HG02763 (cell line): Measurements from ENCODE around the gene DIP2C.
"Not testable (repeated sequence)": the region's sequence is repeated elsewhere in the genome, so short reads cannot be mapped to it uniquely, and the experiment has no call there.

Source experiments
- ATAC-seq: cut with Tn5 transposase; IDR thresholded peaks from one replicate; pipeline ENCODE4 v1.9.1; 2021; ENCODE audit warnings: mild to moderate bottlenecking, moderate library complexity; ENCODE audit not compliant: unreplicated experiment

The DIP2C gene

GRCh38 chr10:474946-475345 is 214.5 kb downstream of the DIP2C start:
- no peak for ATAC-seq

DNA sequence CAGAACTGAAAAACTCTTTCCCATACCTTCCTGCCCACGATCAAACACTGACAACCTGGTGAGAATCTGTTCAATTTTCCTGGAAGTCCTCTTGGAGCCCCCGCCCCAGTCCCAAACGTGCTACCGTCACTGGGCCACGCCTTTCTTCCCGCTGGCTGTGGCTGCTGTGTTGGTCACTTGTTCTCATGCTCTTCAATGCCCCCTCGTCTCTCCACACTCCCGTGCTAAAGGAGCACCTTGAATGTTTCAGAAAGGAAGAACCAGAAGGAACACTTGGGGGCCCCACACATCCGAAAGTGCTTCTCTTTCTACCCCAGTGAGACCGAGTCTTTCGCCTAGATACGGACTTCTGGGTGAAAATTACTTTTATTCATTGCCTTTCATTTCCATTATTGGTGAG is 215.1 kb downstream of the DIP2C start:
- no peak for ATAC-seq

- ATAC-seq = no peak
These were observed 217.1 kb downstream of the DIP2C start for GRCh38 chr10:472241-472910.

GRCh38 chr10:470339-471003 is 219.0 kb downstream of the DIP2C start:
- ATAC-seq = no peak

DNA sequence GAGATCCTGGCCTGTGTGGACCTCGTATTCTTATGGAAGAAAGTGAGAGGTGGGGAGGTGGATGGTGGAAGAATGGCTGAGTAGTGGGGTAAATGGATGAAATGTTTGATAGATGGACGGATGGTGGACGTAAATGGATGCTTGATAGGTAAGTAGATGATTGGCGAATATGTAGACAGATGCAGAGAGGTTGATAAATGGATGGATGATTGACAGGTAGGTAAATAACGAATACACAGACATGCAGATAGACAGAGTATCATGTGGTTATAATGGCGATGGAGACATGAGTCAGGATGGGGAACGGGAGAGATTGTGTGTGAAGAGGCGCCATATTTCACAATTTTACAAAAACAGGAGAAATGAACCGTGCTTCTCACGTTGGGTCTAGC is 219.5 kb downstream of the DIP2C start:
- ATAC-seq = no peak

DNA sequence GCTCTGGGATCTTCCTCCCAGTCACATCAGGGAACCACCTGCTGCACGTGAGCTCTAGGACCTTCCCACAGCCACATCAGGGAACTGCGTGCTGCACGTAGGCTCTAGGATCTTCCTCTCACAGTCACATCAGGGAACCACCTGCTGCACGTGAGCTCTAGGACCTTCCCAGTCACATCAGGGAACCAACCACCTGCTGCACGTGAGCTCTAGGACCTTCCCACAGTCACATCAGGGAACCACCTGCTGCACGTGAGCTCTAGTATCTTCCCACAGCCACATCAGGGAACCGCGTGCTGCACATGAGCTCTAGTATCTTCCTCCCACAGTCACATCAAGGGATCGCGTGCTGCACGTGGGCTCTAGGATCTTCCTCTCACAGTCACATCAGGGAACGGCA is 229.7 kb downstream of the DIP2C start:
- ATAC-seq = no peak

GRCh38 chr10:458421-458851 is 231.0 kb downstream of the DIP2C start:
- ATAC-seq = no peak

DNA sequence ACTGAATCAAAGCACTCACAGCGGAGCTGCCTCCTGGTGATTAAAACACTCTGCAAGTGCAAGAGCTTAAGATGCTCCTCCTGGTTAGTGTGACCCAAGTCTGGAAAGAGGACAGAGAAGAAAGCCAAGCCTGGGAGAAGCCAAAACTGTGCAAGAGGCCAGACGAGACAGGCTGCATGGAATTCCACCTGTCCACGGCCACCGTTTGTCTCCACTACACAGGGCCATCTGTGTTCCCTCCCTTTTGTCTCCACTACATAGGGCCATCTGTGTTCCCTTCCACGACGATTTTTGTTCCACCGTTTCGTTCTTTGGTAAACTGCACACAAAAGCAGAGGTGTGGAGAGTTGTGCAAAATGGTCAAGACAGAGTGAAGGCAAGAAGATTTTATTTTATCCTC is 233.0 kb downstream of the DIP2C start:
- ATAC-seq = no peak

GRCh38 chr10:454860-455259 is 234.6 kb downstream of the DIP2C start:
- no peak for ATAC-seq

DNA sequence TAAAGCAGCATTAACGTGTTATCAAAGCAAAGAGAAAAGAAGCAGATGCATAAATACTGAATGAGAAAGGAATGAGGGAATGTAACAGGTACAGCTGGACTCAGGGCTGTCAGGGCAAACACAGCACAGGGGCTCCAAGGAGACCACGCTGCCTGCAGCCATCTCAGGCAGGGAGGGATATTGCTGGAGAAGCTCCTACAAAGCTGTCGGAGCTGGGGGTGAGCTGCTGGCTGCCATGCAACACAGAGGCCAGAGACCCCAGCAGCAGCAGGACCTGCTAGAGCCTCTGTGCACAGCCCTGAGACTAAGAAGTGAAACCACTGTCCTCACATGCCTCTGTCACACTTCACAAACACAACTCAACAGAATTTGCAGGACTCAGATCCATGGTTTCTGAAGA is 235.8 kb downstream of the DIP2C start:
- no peak for ATAC-seq

GRCh38 chr10:452512-453426 is 236.7 kb downstream of the DIP2C start:
- ATAC-seq = no peak

DNA sequence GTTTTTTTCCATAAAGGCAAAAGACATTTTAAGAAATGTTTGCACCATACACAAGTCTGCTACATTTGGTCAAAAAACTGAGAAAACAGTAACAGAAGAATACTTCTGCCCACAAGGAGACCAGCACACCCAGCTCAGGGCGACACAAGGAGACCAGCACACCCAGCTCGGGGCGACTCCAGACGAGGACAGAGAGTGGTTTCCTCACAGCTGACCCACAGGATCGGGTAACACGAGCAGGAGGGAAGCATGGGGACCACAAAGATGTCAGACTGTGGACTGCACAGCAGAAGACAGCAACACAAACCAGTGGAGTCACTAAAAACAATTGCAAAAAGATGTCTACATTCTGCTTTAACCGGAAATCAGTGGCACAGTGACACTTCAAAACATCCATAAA is 237.6 kb downstream of the DIP2C start:
- no peak for ATAC-seq

- ATAC-seq = peak; percentile 95
These were observed 238.4 kb downstream of the DIP2C start for GRCh38 chr10:451021-451471.

DNA sequence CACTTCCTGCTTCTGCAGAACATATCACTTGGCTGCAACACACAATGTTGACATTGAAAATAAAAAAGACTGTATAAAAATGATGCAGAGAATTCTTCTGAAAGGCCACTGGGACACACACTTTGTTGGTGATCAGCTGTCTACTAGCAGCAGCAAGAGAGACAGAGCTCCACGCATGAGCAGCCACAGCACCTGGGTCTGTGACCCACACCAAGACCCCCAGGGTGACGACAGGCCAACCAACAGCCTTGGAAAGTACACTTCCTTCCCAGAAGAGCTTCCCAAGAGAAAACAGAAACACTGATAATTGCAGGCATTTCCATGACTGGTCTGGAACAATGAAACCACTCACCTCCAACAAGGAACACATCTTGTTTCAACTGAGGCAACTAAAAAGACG is 239.0 kb downstream of the DIP2C start:
- ATAC-seq = no peak

GRCh38 chr10:449331-449730 is 240.1 kb downstream of the DIP2C start:
- ATAC-seq = not testable (repeated sequence)

- no peak for ATAC-seq
These were observed 246.0 kb downstream of the DIP2C start for GRCh38 chr10:443459-443858.

DNA sequence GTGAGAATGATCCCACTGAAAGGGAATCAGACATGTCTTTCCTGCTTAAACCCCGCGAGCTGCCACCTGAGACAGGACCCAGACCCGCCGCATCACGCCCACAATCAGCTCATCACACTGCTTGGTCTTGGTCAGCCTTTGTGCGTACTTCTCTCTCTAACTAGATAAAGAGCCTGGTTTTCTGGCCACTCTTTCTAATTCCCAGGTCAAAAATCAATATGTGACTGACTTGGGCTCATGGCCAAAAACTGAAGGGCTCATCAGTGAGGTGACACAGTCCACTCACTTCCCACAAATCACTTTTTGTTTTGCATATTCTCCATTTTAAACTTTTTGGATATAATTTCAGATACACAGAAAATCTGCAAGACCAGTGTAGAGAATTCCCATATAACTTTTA is 247.3 kb downstream of the DIP2C start:
- ATAC-seq = no peak

DNA sequence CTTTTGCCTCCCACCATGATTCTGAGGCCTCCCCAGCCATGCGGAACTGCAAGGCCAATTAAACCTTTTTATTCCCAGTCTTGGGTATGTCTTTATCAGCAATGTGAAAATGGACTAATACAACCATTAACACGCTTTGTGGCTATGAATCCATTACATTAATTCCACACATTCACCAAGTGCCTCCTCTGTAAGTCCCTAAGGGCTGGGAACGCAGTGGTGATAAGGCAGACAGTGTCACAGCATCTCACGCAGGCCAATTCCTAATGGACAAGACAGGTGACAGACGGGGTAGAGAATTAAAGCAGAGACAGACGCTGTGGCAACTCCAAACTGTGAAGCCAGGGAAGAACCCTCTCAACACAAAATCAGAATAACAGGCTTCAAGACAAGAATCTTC is 247.8 kb downstream of the DIP2C start:
- no peak for ATAC-seq

DNA sequence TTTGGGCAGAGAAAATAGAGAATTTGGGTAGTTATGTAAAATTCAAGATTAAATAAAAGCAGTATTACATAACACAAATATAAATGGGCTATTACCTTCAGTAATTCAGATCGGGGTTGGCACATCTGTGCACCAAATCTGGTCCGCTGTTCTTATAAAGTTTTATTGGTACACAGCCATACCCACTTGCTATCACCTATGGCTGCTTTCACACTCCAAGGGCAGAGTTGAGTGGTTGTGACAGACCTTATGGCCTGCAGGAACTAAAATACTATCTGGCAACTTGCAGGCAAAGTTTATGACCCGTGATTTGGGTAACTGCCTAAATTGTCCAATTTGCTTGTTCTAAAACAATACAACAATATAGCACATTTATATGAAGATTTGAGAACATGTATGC is 249.3 kb downstream of the DIP2C start:
- no peak for ATAC-seq

GRCh38 chr10:437698-438490 is 251.6 kb downstream of the DIP2C start:
- ATAC-seq = no peak
